ENCODE data around the gene GPRIN3.

GPRIN3 gene

GRCh38 chr4:89214308-89214707 is 93.3 kb downstream of the GPRIN3 start:
- TF ChIP-seq USF1 (IDR thresholded peaks at IDR 0.05) = no peak
- no peak for TF ChIP-seq TAF1 (IDR thresholded peaks at IDR 0.05; ENCODE audit: low read depth)
- no peak for TF ChIP-seq NFIC (IDR thresholded peaks at IDR 0.05)
- TF ChIP-seq TEAD4 (IDR thresholded peaks at IDR 0.05) = no peak
- TF ChIP-seq MAX (IDR thresholded peaks at IDR 0.05) = no peak
- no peak for TF ChIP-seq RAD21 (IDR thresholded peaks at IDR 0.05; ENCODE audit: low read depth)
- no peak for TF ChIP-seq EP300 (IDR thresholded peaks at IDR 0.05; ENCODE audit: borderline replicate concordance)
- TF ChIP-seq REST (IDR thresholded peaks at IDR 0.05; ENCODE audit: low read depth) = no peak
- TF ChIP-seq CREB1 (IDR thresholded peaks at IDR 0.05; ENCODE audit: low read depth) = no peak
- TF ChIP-seq YY1 (IDR thresholded peaks at IDR 0.05; ENCODE audit: low read depth) = no peak
- no peak for TF ChIP-seq EGR1 (IDR thresholded peaks at IDR 0.05)
- TF ChIP-seq TCF12 (IDR thresholded peaks at IDR 0.05; ENCODE audit: low read depth) = no peak
- TF ChIP-seq CEBPB (IDR thresholded peaks at IDR 0.05) = no peak
- no peak for TF ChIP-seq ZBTB7A (IDR thresholded peaks at IDR 0.05; ENCODE audit: low read depth)

GRCh38 chr4:89213382-89213701 is 94.3 kb downstream of the GPRIN3 start:
- TF ChIP-seq FOXM1 (IDR thresholded peaks at IDR 0.05; ENCODE audit: borderline replicate concordance, low read depth) = no peak
- TF ChIP-seq EP300 (IDR thresholded peaks at IDR 0.05; ENCODE audit: borderline replicate concordance) = no peak
- no peak for TF ChIP-seq CEBPB (IDR thresholded peaks at IDR 0.05)

- TF ChIP-seq USF1 (IDR thresholded peaks at IDR 0.05) = no peak
- no peak for TF ChIP-seq CEBPB (IDR thresholded peaks at IDR 0.05)
- no peak for TF ChIP-seq ZBTB7A (IDR thresholded peaks at IDR 0.05; ENCODE audit: low read depth)
- no peak for TF ChIP-seq YY1 (IDR thresholded peaks at IDR 0.05; ENCODE audit: low read depth)
- no peak for TF ChIP-seq TEAD4 (IDR thresholded peaks at IDR 0.05)
- no peak for TF ChIP-seq NFIC (IDR thresholded peaks at IDR 0.05)
- no peak for TF ChIP-seq MAX (IDR thresholded peaks at IDR 0.05)
- TF ChIP-seq TCF12 (IDR thresholded peaks at IDR 0.05; ENCODE audit: low read depth) = no peak
- TF ChIP-seq RAD21 (IDR thresholded peaks at IDR 0.05; ENCODE audit: low read depth) = no peak
- TF ChIP-seq EGR1 (IDR thresholded peaks at IDR 0.05) = no peak
- TF ChIP-seq FOXM1 (IDR thresholded peaks at IDR 0.05; ENCODE audit: borderline replicate concordance, low read depth) = no peak
- TF ChIP-seq CREB1 (IDR thresholded peaks at IDR 0.05; ENCODE audit: low read depth) = no peak
- no peak for TF ChIP-seq TAF1 (IDR thresholded peaks at IDR 0.05; ENCODE audit: low read depth)
- TF ChIP-seq REST (IDR thresholded peaks at IDR 0.05; ENCODE audit: low read depth) = no peak
These were observed 94.8 kb downstream of the GPRIN3 start for GRCh38 chr4:89212666-89213381.

GRCh38 chr4:89204624-89205023 is 103.0 kb downstream of the GPRIN3 start:
- TF ChIP-seq TAF1 (IDR thresholded peaks at IDR 0.05; ENCODE audit: low read depth) (no peak), CREB1 (IDR thresholded peaks at IDR 0.05; ENCODE audit: low read depth) (no peak), YY1 (IDR thresholded peaks at IDR 0.05; ENCODE audit: low read depth) (no peak), ZBTB7A (IDR thresholded peaks at IDR 0.05; ENCODE audit: low read depth) (no peak), USF1 (IDR thresholded peaks at IDR 0.05) (no peak), EP300 (IDR thresholded peaks at IDR 0.05; ENCODE audit: borderline replicate concordance) (no peak), MAX (IDR thresholded peaks at IDR 0.05) (no peak), REST (IDR thresholded peaks at IDR 0.05; ENCODE audit: low read depth) (no peak), FOXM1 (IDR thresholded peaks at IDR 0.05; ENCODE audit: borderline replicate concordance, low read depth) (no peak), CEBPB (IDR thresholded peaks at IDR 0.05) (no peak), TEAD4 (IDR thresholded peaks at IDR 0.05) (no peak), RAD21 (IDR thresholded peaks at IDR 0.05; ENCODE audit: low read depth) (no peak), NFIC (IDR thresholded peaks at IDR 0.05) (no peak), EGR1 (IDR thresholded peaks at IDR 0.05) (no peak)

All from Ishikawa (cell line).